Measurements from ENCODE around the gene GPRIN3. TPM values are rescaled to one million over a fixed set of nuclear protein-coding genes. Genes with fewer than 3 reads are reported as not detected.

GPRIN3 gene
- total RNA-seq, 1 donor from 2014 or later, result 2.6 TPM

GRCh38 chr4:89305712-89306437 is 1.7 kb downstream of the GPRIN3 start:
- Histone ChIP-seq H3K4me1 (ENCODE audit: insufficient read depth, low read length) (no peaks in the 10 kb centered on the region), H3K79me2 (ENCODE audit: insufficient read depth, low read length) (no peaks in the 10 kb centered on the region), H3K27me3 (ENCODE audit: insufficient read depth, low read length) (no peaks in the 10 kb centered on the region), H2AFZ (ENCODE audit: low read depth, low read length) (no peak overlapping the region), H3K27ac (ENCODE audit: low read depth, low read length) (no peak overlapping the region), H3K4me3 (ENCODE audit: insufficient read depth, low read depth, low read length) (no peak overlapping the region), H4K20me1 (ENCODE audit: insufficient read depth, low read length) (no peaks in the 10 kb centered on the region), H3K4me2 (ENCODE audit: low read length) (no peak overlapping the region), H3K9ac (ENCODE audit: low read length) (no peak overlapping the region), H3K9me3 (ENCODE audit: insufficient read depth, low read depth, low read length) (no peaks in the 10 kb centered on the region), H3K36me3 (ENCODE audit: insufficient read depth, low read length) (no peaks in the 10 kb centered on the region)
- H3K36me3 Mint-ChIP-seq (ENCODE audit: low read depth, unreplicated experiment), result no peaks in the 10 kb centered on the region
- DNase-seq (ENCODE audit: low read depth) (peak; percentile 46), FAIRE-seq (no peak)
- H3K4me1 Mint-ChIP-seq (ENCODE audit: low read depth, unreplicated experiment), result peaks cover 14% of the 10 kb centered on the region
- TF ChIP-seq EZH2 (IDR thresholded peaks at IDR 0.05; ENCODE audit: insufficient read depth, low read length) (no peak), CTCF (IDR thresholded peaks at IDR 0.05; ENCODE audit: insufficient read depth, low read depth, low read length) (no peak)
- H3K27ac Mint-ChIP-seq (ENCODE audit: unreplicated experiment), result no peak overlapping the region
- H3K27me3 Mint-ChIP-seq (ENCODE audit: low read depth, unreplicated experiment), result no peaks in the 10 kb centered on the region
- H3K9me3 Mint-ChIP-seq (ENCODE audit: unreplicated experiment), result peaks cover 2% of the 10 kb centered on the region
- peak overlapping the region; percentile 91 for H3K4me3 Mint-ChIP-seq (ENCODE audit: unreplicated experiment)

- Mint-ChIP-seq H3K36me3 (ENCODE audit: low read depth, unreplicated experiment) (no peaks in the 10 kb centered on the region), H3K4me3 (ENCODE audit: unreplicated experiment) (peak overlapping the region; percentile 21), H3K9me3 (ENCODE audit: unreplicated experiment) (peaks cover 2% of the 10 kb centered on the region), H3K27me3 (ENCODE audit: low read depth, unreplicated experiment) (no peaks in the 10 kb centered on the region), H3K4me1 (ENCODE audit: low read depth, unreplicated experiment) (peaks cover 14% of the 10 kb centered on the region), H3K27ac (ENCODE audit: unreplicated experiment) (no peak overlapping the region)
- Histone ChIP-seq H3K27me3 (ENCODE audit: insufficient read depth, low read length) (no peaks in the 10 kb centered on the region), H4K20me1 (ENCODE audit: insufficient read depth, low read length) (no peaks in the 10 kb centered on the region), H3K27ac (ENCODE audit: low read depth, low read length) (no peak overlapping the region), H3K4me3 (ENCODE audit: insufficient read depth, low read depth, low read length) (no peak overlapping the region), H3K36me3 (ENCODE audit: insufficient read depth, low read length) (no peaks in the 10 kb centered on the region), H3K9me3 (ENCODE audit: insufficient read depth, low read depth, low read length) (no peaks in the 10 kb centered on the region), H3K9ac (ENCODE audit: low read length) (no peak overlapping the region), H2AFZ (ENCODE audit: low read depth, low read length) (no peak overlapping the region), H3K4me1 (ENCODE audit: insufficient read depth, low read length) (no peaks in the 10 kb centered on the region), H3K79me2 (ENCODE audit: insufficient read depth, low read length) (no peaks in the 10 kb centered on the region), H3K4me2 (ENCODE audit: low read length) (no peak overlapping the region)
- DNase-seq (ENCODE audit: low read depth) (no peak), FAIRE-seq (no peak)
- TF ChIP-seq CTCF (IDR thresholded peaks at IDR 0.05; ENCODE audit: insufficient read depth, low read depth, low read length) (no peak), EZH2 (IDR thresholded peaks at IDR 0.05; ENCODE audit: insufficient read depth, low read length) (no peak)
Observed at GRCh38 chr4:89305028-89305427, 2.6 kb downstream of the GPRIN3 start.

GRCh38 chr4:89303814-89304388 is 3.7 kb downstream of the GPRIN3 start:
- Histone ChIP-seq H4K20me1 (ENCODE audit: insufficient read depth, low read length) (no peaks in the 10 kb centered on the region), H3K9ac (ENCODE audit: low read length) (no peak overlapping the region), H3K9me3 (ENCODE audit: insufficient read depth, low read depth, low read length) (no peaks in the 10 kb centered on the region), H2AFZ (ENCODE audit: low read depth, low read length) (no peak overlapping the region), H3K4me1 (ENCODE audit: insufficient read depth, low read length) (no peaks in the 10 kb centered on the region), H3K4me2 (ENCODE audit: low read length) (no peak overlapping the region), H3K36me3 (ENCODE audit: insufficient read depth, low read length) (no peaks in the 10 kb centered on the region), H3K79me2 (ENCODE audit: insufficient read depth, low read length) (no peaks in the 10 kb centered on the region), H3K27ac (ENCODE audit: low read depth, low read length) (no peak overlapping the region), H3K4me3 (ENCODE audit: insufficient read depth, low read depth, low read length) (no peak overlapping the region), H3K27me3 (ENCODE audit: insufficient read depth, low read length) (no peaks in the 10 kb centered on the region)
- H3K27me3 Mint-ChIP-seq (ENCODE audit: low read depth, unreplicated experiment), result no peaks in the 10 kb centered on the region
- H3K4me3 Mint-ChIP-seq (ENCODE audit: unreplicated experiment), result no peak overlapping the region
- DNase-seq (ENCODE audit: low read depth), result no peak
- peaks cover 14% of the 10 kb centered on the region for H3K4me1 Mint-ChIP-seq (ENCODE audit: low read depth, unreplicated experiment)
- FAIRE-seq, result no peak
- H3K27ac Mint-ChIP-seq (ENCODE audit: unreplicated experiment), result no peak overlapping the region
- no peaks in the 10 kb centered on the region for H3K36me3 Mint-ChIP-seq (ENCODE audit: low read depth, unreplicated experiment)
- TF ChIP-seq EZH2 (IDR thresholded peaks at IDR 0.05; ENCODE audit: insufficient read depth, low read length), result no peak
- no peak for TF ChIP-seq CTCF (IDR thresholded peaks at IDR 0.05; ENCODE audit: insufficient read depth, low read depth, low read length)
- no peaks in the 10 kb centered on the region for H3K9me3 Mint-ChIP-seq (ENCODE audit: unreplicated experiment)

All from astrocyte (in vitro differentiated cells and primary cell).